ENCODE measurements around the gene PKD1. TPM values are rescaled to one million over a fixed set of nuclear protein-coding genes. Genes with fewer than 3 reads are reported as not detected.

Gene PKD1
- total RNA-seq, 1 donor from 2014 or later: 80.2 TPM

- no peak for DNase-seq (ENCODE audit: low read depth)
- H3K4me3 ChIP-seq (ENCODE audit: low read depth, low read length): no peak overlapping the region
- TF ChIP-seq, protein P1, sequence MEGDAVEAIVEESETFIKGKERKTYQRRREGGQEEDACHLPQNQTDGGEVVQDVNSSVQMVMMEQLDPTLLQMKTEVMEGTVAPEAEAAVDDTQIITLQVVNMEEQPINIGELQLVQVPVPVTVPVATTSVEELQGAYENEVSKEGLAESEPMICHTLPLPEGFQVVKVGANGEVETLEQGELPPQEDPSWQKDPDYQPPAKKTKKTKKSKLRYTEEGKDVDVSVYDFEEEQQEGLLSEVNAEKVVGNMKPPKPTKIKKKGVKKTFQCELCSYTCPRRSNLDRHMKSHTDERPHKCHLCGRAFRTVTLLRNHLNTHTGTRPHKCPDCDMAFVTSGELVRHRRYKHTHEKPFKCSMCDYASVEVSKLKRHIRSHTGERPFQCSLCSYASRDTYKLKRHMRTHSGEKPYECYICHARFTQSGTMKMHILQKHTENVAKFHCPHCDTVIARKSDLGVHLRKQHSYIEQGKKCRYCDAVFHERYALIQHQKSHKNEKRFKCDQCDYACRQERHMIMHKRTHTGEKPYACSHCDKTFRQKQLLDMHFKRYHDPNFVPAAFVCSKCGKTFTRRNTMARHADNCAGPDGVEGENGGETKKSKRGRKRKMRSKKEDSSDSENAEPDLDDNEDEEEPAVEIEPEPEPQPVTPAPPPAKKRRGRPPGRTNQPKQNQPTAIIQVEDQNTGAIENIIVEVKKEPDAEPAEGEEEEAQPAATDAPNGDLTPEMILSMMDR (conservative IDR thresholded peaks at IDR 0.05; ENCODE audit: low read depth, low read length): no peak
These were observed 58.0 kb downstream of the PKD1 start for GRCh38 chr16:2077696-2078095.

DNA sequence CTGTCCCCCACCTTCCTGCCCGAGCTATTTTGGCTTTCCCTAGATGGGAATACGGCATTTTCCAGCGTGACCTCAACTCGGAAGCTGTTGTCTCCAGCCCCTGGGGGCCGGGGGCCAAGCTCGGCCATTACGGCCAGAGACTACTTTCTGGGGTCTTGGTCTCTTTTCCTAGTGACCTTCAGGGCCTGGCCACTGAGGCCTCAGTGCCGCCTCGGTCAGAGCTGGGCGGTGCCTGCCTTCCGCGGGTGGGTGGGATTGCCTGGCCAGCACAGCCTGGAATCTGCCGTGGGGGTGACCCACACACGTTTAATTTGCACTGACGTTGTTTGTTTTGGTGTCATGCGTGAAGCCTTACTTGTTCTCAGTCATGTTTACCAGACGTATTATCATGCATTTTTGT, 58.7 kb downstream of the PKD1 start:
- no peak overlapping the region for H3K4me3 ChIP-seq (ENCODE audit: low read depth, low read length)
- no peak for DNase-seq (ENCODE audit: low read depth)
- TF ChIP-seq, protein P1 (conservative IDR thresholded peaks at IDR 0.05; ENCODE audit: low read depth, low read length): no peak

DNA sequence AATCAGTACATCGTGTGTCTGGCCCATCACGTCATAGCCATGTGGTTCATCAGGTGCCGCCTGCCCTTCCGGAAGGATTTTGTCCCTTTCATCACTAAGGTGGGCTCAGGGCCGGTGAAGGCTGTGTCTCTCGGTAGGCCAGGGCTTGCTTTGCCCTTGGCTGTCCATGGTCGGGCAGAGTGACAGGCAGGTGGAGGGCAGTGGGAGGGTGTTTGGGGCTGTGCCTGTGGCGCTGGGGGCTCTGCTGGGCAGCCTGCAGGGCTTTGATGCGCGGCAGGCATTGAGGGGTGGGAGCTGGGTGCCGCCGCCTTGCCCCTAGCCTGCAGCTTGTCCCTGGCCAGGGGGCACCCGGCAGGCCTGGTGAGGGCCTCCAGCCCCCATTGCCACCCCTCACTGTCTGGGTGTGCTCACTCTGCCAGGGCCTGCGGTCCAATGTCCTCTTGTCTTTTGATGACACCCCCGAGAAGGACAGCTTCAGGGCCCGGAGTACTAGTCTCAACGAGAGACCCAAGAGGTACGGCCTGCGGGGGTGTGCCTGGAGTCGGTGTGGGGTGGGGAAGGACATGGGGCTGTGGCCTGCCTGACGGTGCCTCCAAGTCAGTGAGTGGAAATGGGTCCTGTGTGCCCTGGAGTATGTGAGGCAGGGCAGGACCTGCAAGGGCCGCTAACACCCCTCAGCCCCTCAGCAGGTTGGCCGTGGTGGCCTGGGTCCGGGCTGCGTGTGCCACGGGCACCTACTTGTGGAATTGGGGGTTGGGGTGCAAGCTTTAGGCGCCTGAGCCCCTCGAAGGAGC, 59.4 kb downstream of the PKD1 start:
- no peak for DNase-seq (ENCODE audit: low read depth)
- no peak overlapping the region for H3K4me3 ChIP-seq (ENCODE audit: low read depth, low read length)
- TF ChIP-seq, protein P1 (conservative IDR thresholded peaks at IDR 0.05; ENCODE audit: low read depth, low read length): no peak

DNA sequence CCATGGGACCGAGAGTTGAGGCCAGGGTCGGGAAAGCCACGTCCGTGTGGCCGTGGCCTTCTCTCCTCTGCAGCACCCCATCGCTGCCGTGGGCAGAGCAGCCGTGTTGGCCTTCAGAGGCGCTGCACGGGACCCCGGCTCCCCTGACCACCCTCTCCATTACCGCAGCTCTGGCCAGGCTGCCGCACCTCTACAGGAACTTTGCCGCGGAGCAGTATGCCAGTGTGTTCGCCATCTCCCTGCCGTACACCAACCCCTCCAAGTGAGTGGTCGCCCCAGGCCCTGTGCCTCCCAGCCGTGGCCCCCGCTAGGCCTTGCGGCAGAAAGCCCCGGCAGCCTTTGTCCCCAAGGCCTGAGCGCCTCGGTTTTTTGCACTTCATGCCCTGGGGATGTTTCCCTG, 60.1 kb downstream of the PKD1 start:
- DNase-seq (ENCODE audit: low read depth): no peak
- no peak overlapping the region for H3K4me3 ChIP-seq (ENCODE audit: low read depth, low read length)
- TF ChIP-seq, protein P1 (conservative IDR thresholded peaks at IDR 0.05; ENCODE audit: low read depth, low read length): no peak

DNA sequence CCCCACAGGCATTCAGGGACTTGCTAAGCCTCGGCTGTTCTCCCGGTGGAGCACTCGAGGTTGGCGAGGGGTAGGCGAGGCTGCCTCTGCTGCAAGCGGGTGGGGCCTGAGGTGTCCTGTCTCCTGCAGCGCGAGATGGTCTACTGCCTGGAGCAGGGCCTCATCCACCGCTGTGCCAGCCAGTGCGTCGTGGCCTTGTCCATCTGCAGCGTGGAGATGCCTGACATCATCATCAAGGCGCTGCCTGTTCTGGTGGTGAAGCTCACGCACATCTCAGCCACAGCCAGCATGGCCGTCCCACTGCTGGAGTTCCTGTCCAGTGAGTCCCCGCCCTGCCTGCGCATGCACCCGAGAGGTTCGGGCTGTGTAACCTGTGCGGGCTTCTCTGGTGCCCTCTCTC, 61.6 kb downstream of the PKD1 start:
- TF ChIP-seq, protein P1 (conservative IDR thresholded peaks at IDR 0.05; ENCODE audit: low read depth, low read length): no peak
- H3K4me3 ChIP-seq (ENCODE audit: low read depth, low read length): no peak overlapping the region
- DNase-seq (ENCODE audit: low read depth): no peak

DNA sequence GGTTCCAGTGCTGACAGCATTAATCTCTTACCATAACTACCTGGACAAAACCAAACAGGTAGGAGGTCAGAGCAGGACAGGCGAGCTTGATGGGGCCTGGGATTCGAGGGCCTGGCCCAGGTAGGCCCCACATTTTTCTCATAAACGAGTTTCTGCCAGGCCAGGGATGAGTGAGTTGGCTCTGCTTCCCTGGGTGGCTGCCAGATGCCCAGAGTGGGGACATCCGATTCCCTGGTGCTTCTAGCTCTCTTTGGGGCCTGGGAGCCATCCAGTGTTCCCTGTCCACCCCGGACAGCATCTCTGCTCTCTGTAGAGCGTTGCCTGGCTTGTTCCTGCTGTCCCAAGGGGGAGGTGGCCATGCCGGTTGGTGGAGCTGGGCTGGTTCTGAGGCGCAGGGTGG, 62.8 kb downstream of the PKD1 start:
- TF ChIP-seq, protein P1 (conservative IDR thresholded peaks at IDR 0.05; ENCODE audit: low read depth, low read length): no peak
- DNase-seq (ENCODE audit: low read depth): no peak
- H3K4me3 ChIP-seq (ENCODE audit: low read depth, low read length): no peak overlapping the region

All from epithelial cell of proximal tubule (primary cell).